OCI-LY3 (cell line): Measurements from ENCODE around the gene RHBDL3.

Experiments used
- EZH2phosphoT487 ChIP-seq: fragments of 200-600 bp; shearing (Covaris generic); IDR thresholded peaks from 2 replicates; pipeline ENCODE4 v1.6.1; 2018; ENCODE audit warnings: antibody characterized with exemption, mixed run types, low read depth
- TF ChIP-seq, protein P1 (sequence below): fragments of 200-600, 300-600 bp; sonication (generic); IDR thresholded peaks from 2 replicates; pipeline ENCODE4 v1.5.1; 2014; ENCODE audit warnings: antibody characterized with exemption, low read length, low read depth

- TF ChIP-seq, protein P1, sequence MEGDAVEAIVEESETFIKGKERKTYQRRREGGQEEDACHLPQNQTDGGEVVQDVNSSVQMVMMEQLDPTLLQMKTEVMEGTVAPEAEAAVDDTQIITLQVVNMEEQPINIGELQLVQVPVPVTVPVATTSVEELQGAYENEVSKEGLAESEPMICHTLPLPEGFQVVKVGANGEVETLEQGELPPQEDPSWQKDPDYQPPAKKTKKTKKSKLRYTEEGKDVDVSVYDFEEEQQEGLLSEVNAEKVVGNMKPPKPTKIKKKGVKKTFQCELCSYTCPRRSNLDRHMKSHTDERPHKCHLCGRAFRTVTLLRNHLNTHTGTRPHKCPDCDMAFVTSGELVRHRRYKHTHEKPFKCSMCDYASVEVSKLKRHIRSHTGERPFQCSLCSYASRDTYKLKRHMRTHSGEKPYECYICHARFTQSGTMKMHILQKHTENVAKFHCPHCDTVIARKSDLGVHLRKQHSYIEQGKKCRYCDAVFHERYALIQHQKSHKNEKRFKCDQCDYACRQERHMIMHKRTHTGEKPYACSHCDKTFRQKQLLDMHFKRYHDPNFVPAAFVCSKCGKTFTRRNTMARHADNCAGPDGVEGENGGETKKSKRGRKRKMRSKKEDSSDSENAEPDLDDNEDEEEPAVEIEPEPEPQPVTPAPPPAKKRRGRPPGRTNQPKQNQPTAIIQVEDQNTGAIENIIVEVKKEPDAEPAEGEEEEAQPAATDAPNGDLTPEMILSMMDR, result no peak
- no peak for TF ChIP-seq EZH2phosphoT487
These were observed 38.2 kb downstream of the RHBDL3 start for GRCh38 chr17:32303781-32304288.
